NCI-H345 treated with DMSO at 0.1 percent for 48 hours (cell line): ENCODE measurements around the gene MLANA.

Experiments used
- DNase-seq: peaks from one replicate; lab custom pipeline; 2025; ENCODE audit not compliant: unreplicated experiment; lab: John Stamatoyannopoulos, UW

The MLANA gene

GRCh38 chr9:5953743-5954707, 63.3 kb downstream of the MLANA start:
- no peak for DNase-seq

- no peak for DNase-seq
Observed at GRCh38 chr9:5957166-5957565, 66.5 kb downstream of the MLANA start.

GRCh38 chr9:5958273-5958672, 67.6 kb downstream of the MLANA start:
- DNase-seq = no peak
